GM06990 (cell line): ENCODE results near the gene DOCK1.

ENCODE experiments used
- DNase-seq: peaks from one replicate; pipeline ENCODE4 v3.0.0-alpha.2; 2011; ENCODE audit not compliant: insufficient read length; ENCODE audit errors: extremely low read depth
- H3K27me3 ChIP-seq: replicated peaks from 2 replicates; pipeline ENCODE4 v1.6.0; 2011; ENCODE audit warnings: low read length; ENCODE audit not compliant: control insufficient read depth, insufficient read depth
- H3K36me3 ChIP-seq: 2 replicates; pipeline ENCODE4 v1.5.1; 2011; ENCODE audit warnings: low read length; ENCODE audit not compliant: control insufficient read depth, insufficient read depth
- H3K4me3 ChIP-seq: replicated peaks from 2 replicates; pipeline ENCODE4 v1.5.1; 2011; ENCODE audit warnings: low read depth, mild to moderate bottlenecking, control low read depth, low read length
- CTCF ChIP-seq: IDR thresholded peaks from 2 replicates; pipeline ENCODE4 v1.5.1; 2011; ENCODE audit warnings: low read length, control low read depth, mild to moderate bottlenecking, inconsistent platforms; ENCODE audit not compliant: insufficient read depth, poor library complexity, severe bottlenecking

Gene DOCK1

GRCh38 chr10:126904818-126905701 lies at the start of gene DOCK1:
Gene DOCK1 (plus strand): TSS chr10:126905428. CDS start chr10:126905518, 90 bp downstream.
- Histone ChIP-seq H3K4me3 (no peak within 1 kb of the TSS), H3K27me3 (no peaks in the 10 kb centered on the region), H3K36me3 (no peaks in the 10 kb centered on the region)
- TF ChIP-seq CTCF = no peak
- DNase-seq = no peak

GRCh38 chr10:126857178-126857806 lies 47.9 kb upstream of the DOCK1 start:
- no peak for TF ChIP-seq CTCF
- no peak overlapping the region for H3K4me3 ChIP-seq
- no peaks in the 10 kb centered on the region for H3K27me3 ChIP-seq
- H3K36me3 ChIP-seq = no peaks in the 10 kb centered on the region
- DNase-seq = no peak

GRCh38 chr10:126867567-126868365 lies 37.5 kb upstream of the DOCK1 start:
- TF ChIP-seq CTCF = no peak
- H3K4me3 ChIP-seq = no peak overlapping the region
- no peaks in the 10 kb centered on the region for H3K27me3 ChIP-seq
- no peaks in the 10 kb centered on the region for H3K36me3 ChIP-seq
- no peak for DNase-seq

- Histone ChIP-seq H3K27me3 (no peaks in the 10 kb centered on the region), H3K36me3 (no peaks in the 10 kb centered on the region), H3K4me3 (no peak overlapping the region)
- no peak for DNase-seq
- no peak for TF ChIP-seq CTCF
Observed at GRCh38 chr10:126868371-126868770, 36.9 kb upstream of the DOCK1 start.

DNA sequence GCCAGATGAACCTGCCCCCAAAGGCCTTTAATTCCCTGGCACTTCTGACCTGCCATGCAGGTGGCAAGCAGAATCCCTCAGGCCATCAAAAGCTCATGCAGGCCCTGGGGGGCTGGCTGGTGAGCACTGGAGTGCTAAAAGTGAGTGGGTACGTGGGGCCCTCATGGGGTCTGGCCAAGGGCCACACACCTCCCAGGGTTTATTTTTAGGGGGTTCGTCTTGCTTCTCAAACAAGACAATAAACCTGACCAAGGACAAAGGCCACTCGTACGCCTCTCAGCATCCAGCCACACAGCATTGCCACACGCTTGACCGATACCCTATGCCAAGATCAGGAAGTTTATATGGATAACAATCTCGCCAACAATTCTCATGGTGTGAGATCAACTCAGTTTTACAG lies 33.1 kb upstream of the DOCK1 start:
- Histone ChIP-seq H3K36me3 (no peaks in the 10 kb centered on the region), H3K27me3 (no peaks in the 10 kb centered on the region), H3K4me3 (no peak overlapping the region)
- DNase-seq = no peak
- no peak for TF ChIP-seq CTCF
